ENCODE measurements around the gene CLDN14. TPM values are rescaled to one million over a fixed set of nuclear protein-coding genes. Genes with fewer than 3 reads are reported as not detected.

Gene CLDN14
- total RNA-seq, 2 experiments from 2014 or later, result not detected

GRCh38 chr21:36456729-36457414 lies 23.1 kb downstream of the CLDN14 start:
- H3K36me3 Mint-ChIP-seq, result no peaks in the 10 kb centered on the region
- no peak overlapping the region for H3K27ac Mint-ChIP-seq
- DNase-seq (no peak), ATAC-seq (ENCODE audit: low read depth) (no peak)
- H3K4me3 Mint-ChIP-seq, result no peak overlapping the region
- H3K9me3 Mint-ChIP-seq, result no peaks in the 10 kb centered on the region
- H3K27me3 Mint-ChIP-seq, result peaks cover 7% of the 10 kb centered on the region
- no peaks in the 10 kb centered on the region for H3K4me1 Mint-ChIP-seq
- POLR2A ChIA-PET, result no interaction called here

- POLR2A ChIA-PET, result no interaction called here
- H3K4me3 Mint-ChIP-seq, result no peak overlapping the region
- H3K9me3 Mint-ChIP-seq, result no peaks in the 10 kb centered on the region
- no peaks in the 10 kb centered on the region for H3K36me3 Mint-ChIP-seq
- no peak for DNase-seq
- no peak for ATAC-seq (ENCODE audit: low read depth)
- H3K27me3 Mint-ChIP-seq, result peaks cover 10% of the 10 kb centered on the region
- no peak overlapping the region for H3K27ac Mint-ChIP-seq
- H3K4me1 Mint-ChIP-seq, result no peaks in the 10 kb centered on the region
These were observed 25.2 kb downstream of the CLDN14 start for GRCh38 chr21:36454706-36455105.

- Mint-ChIP-seq H3K27me3 (peaks cover 10% of the 10 kb centered on the region), H3K4me1 (no peaks in the 10 kb centered on the region), H3K36me3 (no peaks in the 10 kb centered on the region), H3K27ac (no peak overlapping the region), H3K4me3 (no peak overlapping the region), H3K9me3 (no peaks in the 10 kb centered on the region)
- POLR2A ChIA-PET, result no interaction called here
- no peak for ATAC-seq (ENCODE audit: low read depth)
- DNase-seq, result no peak
These were observed 25.8 kb downstream of the CLDN14 start for GRCh38 chr21:36454093-36454531.

GRCh38 chr21:36452281-36452825 lies 27.6 kb downstream of the CLDN14 start:
- ATAC-seq (ENCODE audit: low read depth) (no peak), DNase-seq (no peak)
- H3K9me3 Mint-ChIP-seq, result no peaks in the 10 kb centered on the region
- POLR2A ChIA-PET, result no interaction called here
- no peak overlapping the region for H3K27ac Mint-ChIP-seq
- H3K4me3 Mint-ChIP-seq, result no peak overlapping the region
- no peaks in the 10 kb centered on the region for H3K36me3 Mint-ChIP-seq
- H3K27me3 Mint-ChIP-seq, result peaks cover 8% of the 10 kb centered on the region
- H3K4me1 Mint-ChIP-seq, result no peaks in the 10 kb centered on the region

GRCh38 chr21:36451506-36451905 lies 28.4 kb downstream of the CLDN14 start:
- POLR2A ChIA-PET, result no interaction called here
- Mint-ChIP-seq H3K9me3 (no peaks in the 10 kb centered on the region), H3K27ac (no peak overlapping the region), H3K36me3 (no peaks in the 10 kb centered on the region), H3K4me3 (no peak overlapping the region), H3K4me1 (no peaks in the 10 kb centered on the region), H3K27me3 (peaks cover 7% of the 10 kb centered on the region)
- no peak for DNase-seq
- no peak for ATAC-seq (ENCODE audit: low read depth)

GRCh38 chr21:36450511-36450910 lies 29.4 kb downstream of the CLDN14 start:
- ATAC-seq (ENCODE audit: low read depth) (no peak), DNase-seq (no peak)
- no peak overlapping the region for H3K4me3 Mint-ChIP-seq
- POLR2A ChIA-PET, result no interaction called here
- no peaks in the 10 kb centered on the region for H3K36me3 Mint-ChIP-seq
- H3K4me1 Mint-ChIP-seq, result no peaks in the 10 kb centered on the region
- no peak overlapping the region for H3K27ac Mint-ChIP-seq
- no peaks in the 10 kb centered on the region for H3K9me3 Mint-ChIP-seq
- peaks cover 7% of the 10 kb centered on the region for H3K27me3 Mint-ChIP-seq

- Mint-ChIP-seq H3K36me3 (no peaks in the 10 kb centered on the region), H3K4me1 (no peaks in the 10 kb centered on the region), H3K9me3 (no peaks in the 10 kb centered on the region), H3K27me3 (peaks cover 8% of the 10 kb centered on the region), H3K4me3 (no peak overlapping the region), H3K27ac (no peak overlapping the region)
- POLR2A ChIA-PET, result no interaction called here
- ATAC-seq (ENCODE audit: low read depth), result no peak
- DNase-seq, result no peak
These were observed 33.6 kb downstream of the CLDN14 start for GRCh38 chr21:36446301-36446700.

GRCh38 chr21:36441715-36442114 lies 38.2 kb downstream of the CLDN14 start:
- Mint-ChIP-seq H3K4me1 (no peaks in the 10 kb centered on the region), H3K9me3 (no peaks in the 10 kb centered on the region), H3K27me3 (peaks cover 13% of the 10 kb centered on the region), H3K27ac (no peak overlapping the region), H3K36me3 (no peaks in the 10 kb centered on the region), H3K4me3 (no peak overlapping the region)
- ATAC-seq (ENCODE audit: low read depth) (no peak), DNase-seq (no peak)
- POLR2A ChIA-PET, result no interaction called here

- H3K9me3 Mint-ChIP-seq, result no peaks in the 10 kb centered on the region
- DNase-seq (no peak), ATAC-seq (ENCODE audit: low read depth) (no peak)
- H3K36me3 Mint-ChIP-seq, result no peaks in the 10 kb centered on the region
- POLR2A ChIA-PET, result no interaction called here
- no peak overlapping the region for H3K27ac Mint-ChIP-seq
- H3K4me3 Mint-ChIP-seq, result no peak overlapping the region
- H3K27me3 Mint-ChIP-seq, result peaks cover 11% of the 10 kb centered on the region
- no peaks in the 10 kb centered on the region for H3K4me1 Mint-ChIP-seq
These were observed 42.2 kb downstream of the CLDN14 start for GRCh38 chr21:36437745-36438128.

- Mint-ChIP-seq H3K27ac (no peak overlapping the region), H3K36me3 (no peaks in the 10 kb centered on the region), H3K4me3 (no peak overlapping the region), H3K27me3 (peaks cover 8% of the 10 kb centered on the region), H3K4me1 (no peaks in the 10 kb centered on the region), H3K9me3 (no peaks in the 10 kb centered on the region)
- POLR2A ChIA-PET, result interaction anchor here (0.8 kb wide), 1 partner anchor 10 kb away, joined by 5 read pairs; no protein-coding TSS in a partner anchor
- no peak for ATAC-seq (ENCODE audit: low read depth)
- no peak for DNase-seq
These were observed 42.8 kb downstream of the CLDN14 start for GRCh38 chr21:36436829-36437744.

GRCh38 chr21:36434144-36434543 lies 45.8 kb downstream of the CLDN14 start:
- Mint-ChIP-seq H3K36me3 (no peaks in the 10 kb centered on the region), H3K9me3 (no peaks in the 10 kb centered on the region), H3K4me1 (peaks cover 13% of the 10 kb centered on the region), H3K4me3 (no peak overlapping the region), H3K27ac (no peak overlapping the region), H3K27me3 (peaks cover 13% of the 10 kb centered on the region)
- no peak for ATAC-seq (ENCODE audit: low read depth)
- DNase-seq, result no peak
- POLR2A ChIA-PET, result no interaction called here

GRCh38 chr21:36433059-36433709 lies 46.7 kb downstream of the CLDN14 start:
- H3K4me1 Mint-ChIP-seq, result peaks cover 13% of the 10 kb centered on the region
- no peak overlapping the region for H3K27ac Mint-ChIP-seq

GRCh38 chr21:36431252-36431651 lies 48.7 kb downstream of the CLDN14 start:
- no peaks in the 10 kb centered on the region for H3K36me3 Mint-ChIP-seq
- ATAC-seq (ENCODE audit: low read depth), result no peak
- peaks cover 13% of the 10 kb centered on the region for H3K4me1 Mint-ChIP-seq
- no peak for DNase-seq
- POLR2A ChIA-PET, result no interaction called here
- H3K4me3 Mint-ChIP-seq, result no peak overlapping the region
- H3K27ac Mint-ChIP-seq, result no peak overlapping the region
- H3K9me3 Mint-ChIP-seq, result no peaks in the 10 kb centered on the region
- peaks cover 7% of the 10 kb centered on the region for H3K27me3 Mint-ChIP-seq

More at GRCh38 chr21:36433059-36433709, 46.7 kb downstream of the CLDN14 start:
- ATAC-seq (ENCODE audit: low read depth) (no peak), DNase-seq (no peak)
- H3K4me3 Mint-ChIP-seq, result no peak overlapping the region
- POLR2A ChIA-PET, result no interaction called here
- H3K9me3 Mint-ChIP-seq, result no peaks in the 10 kb centered on the region
- peaks cover 10% of the 10 kb centered on the region for H3K27me3 Mint-ChIP-seq
- H3K36me3 Mint-ChIP-seq, result no peaks in the 10 kb centered on the region

All from activated naive CD8-positive, alpha-beta T cell treated with anti-CD3 and anti-CD28 coated beads, Interleukin-2, amount 10 ng/mL, durations not matched to agents 7 days and 5 days (primary cell).